Activated CD8-positive, alpha-beta T cell treated with anti-CD3 and anti-CD28 coated beads for 36 hours (primary cell): ENCODE data around the gene RARRES2. TPM values are rescaled to one million over a fixed set of nuclear protein-coding genes. Genes with fewer than 3 reads are reported as not detected.

Experiments used
- ATAC-seq: fragments of 200-7000 bp; cut with Tn5 transposase; one replicate; pipeline ENCODE4 v1.10.0; 2021; ENCODE audit warnings: mild to moderate bottlenecking, moderate library complexity
- CTCF ChIA-PET: fragments of 350-600 bp; sonication (Branson Sonifier 250); formaldehyde crosslinking; loops from one replicate; lab custom pipeline; 2021; ENCODE audit warnings: antibody characterized with exemption; lab: Charles Lee
- POLR2A ChIA-PET: fragments of 350-600 bp; sonication (Branson Sonifier 250); formaldehyde crosslinking; loops from one replicate; lab custom pipeline; 2021; ENCODE audit warnings: antibody characterized with exemption; lab: Charles Lee
- DNase-seq: peaks from one replicate; pipeline ENCODE4 v3.0.0-alpha.2; 2020
- H3K27ac Mint-ChIP-seq: one replicate; pipeline ENCODE4 v1.8.0; 2021; ENCODE audit warnings: mild to moderate bottlenecking, mixed read lengths
- H3K27me3 Mint-ChIP-seq: one replicate; pipeline ENCODE4 v1.8.0; 2021; ENCODE audit warnings: mixed read lengths
- H3K36me3 Mint-ChIP-seq: one replicate; pipeline ENCODE4 v1.8.0; 2021; ENCODE audit warnings: low read depth, mixed read lengths
- H3K4me1 Mint-ChIP-seq: one replicate; pipeline ENCODE4 v1.8.0; 2021; ENCODE audit warnings: low read depth, mixed read lengths
- H3K4me3 Mint-ChIP-seq: one replicate; pipeline ENCODE4 v1.8.0; 2021; ENCODE audit warnings: mild to moderate bottlenecking, moderate library complexity, mixed read lengths
- H3K9me3 Mint-ChIP-seq: one replicate; pipeline ENCODE4 v1.8.0; 2021; ENCODE audit warnings: mixed read lengths
- CTCF ChIP-seq: fragments of 200-600 bp; IDR thresholded peaks from one replicate; pipeline ENCODE4 v1.8.0; 2022; ENCODE audit warnings: antibody characterized with exemption, mild to moderate bottlenecking
- intact Hi-C: fragments of 100-400 bp; cut with micrococcal nuclease; formaldehyde crosslinking; loops from one replicate; pipeline ENCODE4 v1.10.0; 2022
- total RNA-seq, 2 experiments: library from RNA; stranded (reverse); gene quantifications; one replicate each; pipeline ENCODE4 v1.2.3, GENCODE V29; 2021

RARRES2 gene
- total RNA-seq, 2 experiments from 2014 or later, result not detected

GRCh38 chr7:150337659-150338081, 3.8 kb downstream of the RARRES2 start:
- peaks cover 15% of the 10 kb centered on the region for H3K27me3 Mint-ChIP-seq
- peaks cover 12% of the 10 kb centered on the region for H3K4me1 Mint-ChIP-seq
- no peak for TF ChIP-seq CTCF
- H3K27ac Mint-ChIP-seq, result no peak overlapping the region
- ChIA-PET POLR2A (interaction anchor here (1.5 kb wide), 1 partner anchor 10 kb away, joined by 3 read pairs; no protein-coding TSS in a partner anchor), CTCF (interaction anchor here (1.5 kb wide), 1 partner anchor 16 kb away, joined by 4 read pairs; no protein-coding TSS in a partner anchor)
- intact Hi-C loops, result no loop called here
- no peaks in the 10 kb centered on the region for H3K9me3 Mint-ChIP-seq
- no peak for DNase-seq
- peaks cover 2% of the 10 kb centered on the region for H3K36me3 Mint-ChIP-seq
- H3K4me3 Mint-ChIP-seq, result no peak overlapping the region
- no peak for ATAC-seq

- Mint-ChIP-seq H3K27me3 (peaks cover 13% of the 10 kb centered on the region), H3K27ac (no peak overlapping the region), H3K4me1 (peaks cover 12% of the 10 kb centered on the region), H3K36me3 (peaks cover 2% of the 10 kb centered on the region), H3K9me3 (no peaks in the 10 kb centered on the region), H3K4me3 (no peak overlapping the region)
- no peak for TF ChIP-seq CTCF
- DNase-seq (no peak), ATAC-seq (no peak)
- intact Hi-C loops, result no loop called here
- ChIA-PET POLR2A (interaction anchor here (0.7 to 1.5 kb wide), 2 partner anchors 11 to 14 kb away, joined by 3 read pairs; partner anchors contain the start of genes ACTR3C and LRRC61), CTCF (interaction anchor here (1.5 kb wide), 1 partner anchor 17 kb away, joined by 4 read pairs; no protein-coding TSS in a partner anchor)
Observed at GRCh38 chr7:150337179-150337578, 4.2 kb downstream of the RARRES2 start.

GRCh38 chr7:150336746-150337145, 4.7 kb downstream of the RARRES2 start:
- H3K27me3 Mint-ChIP-seq, result peaks cover 9% of the 10 kb centered on the region
- POLR2A ChIA-PET, result interaction anchor here (0.7 to 1.5 kb wide), 2 partner anchors 11 to 13 kb away, joined by 3 read pairs; partner anchors contain the start of genes ACTR3C and LRRC61
- DNase-seq (no peak), ATAC-seq (no peak)
- H3K4me3 Mint-ChIP-seq, result no peak overlapping the region
- CTCF ChIA-PET, result no interaction called here
- H3K36me3 Mint-ChIP-seq, result peaks cover 2% of the 10 kb centered on the region
- no peak overlapping the region for H3K27ac Mint-ChIP-seq
- H3K4me1 Mint-ChIP-seq, result peaks cover 12% of the 10 kb centered on the region
- intact Hi-C loops, result no loop called here
- no peak for TF ChIP-seq CTCF
- no peaks in the 10 kb centered on the region for H3K9me3 Mint-ChIP-seq

GRCh38 chr7:150335774-150336112, 5.7 kb downstream of the RARRES2 start:
- CTCF ChIA-PET, result no interaction called here
- peaks cover 12% of the 10 kb centered on the region for H3K4me1 Mint-ChIP-seq
- H3K9me3 Mint-ChIP-seq, result no peaks in the 10 kb centered on the region
- H3K27me3 Mint-ChIP-seq, result peaks cover 5% of the 10 kb centered on the region
- no peak overlapping the region for H3K4me3 Mint-ChIP-seq
- peaks cover 2% of the 10 kb centered on the region for H3K36me3 Mint-ChIP-seq
- POLR2A ChIA-PET, result no interaction called here
- no peak overlapping the region for H3K27ac Mint-ChIP-seq
- no peak for TF ChIP-seq CTCF
- ATAC-seq, result no peak
- intact Hi-C loops, result no loop called here
- no peak for DNase-seq

- ChIA-PET CTCF (no interaction called here), POLR2A (no interaction called here)
- H3K4me1 Mint-ChIP-seq, result peaks cover 11% of the 10 kb centered on the region
- no peak for ATAC-seq
- H3K27ac Mint-ChIP-seq, result no peak overlapping the region
- H3K4me3 Mint-ChIP-seq, result no peak overlapping the region
- peaks cover 2% of the 10 kb centered on the region for H3K36me3 Mint-ChIP-seq
- intact Hi-C loops, result no loop called here
- DNase-seq, result no peak
- H3K9me3 Mint-ChIP-seq, result no peaks in the 10 kb centered on the region
- peaks cover 3% of the 10 kb centered on the region for H3K27me3 Mint-ChIP-seq
- TF ChIP-seq CTCF, result no peak
Observed at GRCh38 chr7:150335108-150335773, 6.2 kb downstream of the RARRES2 start.
